Measurements from ENCODE around the gene ZNF480.
"Not testable (repeated sequence)": the region's sequence is repeated elsewhere in the genome, so short reads cannot be mapped to it uniquely, and the experiment has no call there.

The ZNF480 gene

GRCh38 chr19:52296773-52297600 is at the start of gene ZNF480:
Gene ZNF480 (plus strand): TSS chr19:52297169. CDS start chr19:52300413, 3,244 bp downstream.
- DNase-seq (ENCODE audit: low read depth): peak; percentile 38
- H3K4me3 ChIP-seq (ENCODE audit: low read depth, low read length): peak within 1 kb of the TSS; percentile 93
- peak; percentile 9 for TF ChIP-seq CTCF (IDR thresholded peaks at IDR 0.05; ENCODE audit: low read depth, low read length, missing control alignments)

GRCh38 chr19:52248241-52248640 is 48.7 kb upstream of the ZNF480 start:
- DNase-seq (ENCODE audit: low read depth): no peak

GRCh38 chr19:52258426-52258825 is 38.5 kb upstream of the ZNF480 start:
- no peak for DNase-seq (ENCODE audit: low read depth)
- no peak for TF ChIP-seq CTCF (IDR thresholded peaks at IDR 0.05; ENCODE audit: low read depth, low read length, missing control alignments)
- H3K4me3 ChIP-seq (ENCODE audit: low read depth, low read length): no peak overlapping the region

More at GRCh38 chr19:52248241-52248640, 48.7 kb upstream of the ZNF480 start:
- TF ChIP-seq CTCF (IDR thresholded peaks at IDR 0.05; ENCODE audit: low read depth, low read length, missing control alignments): no peak
- H3K4me3 ChIP-seq (ENCODE audit: low read depth, low read length): no peak overlapping the region

GRCh38 chr19:52265556-52265955 is 31.4 kb upstream of the ZNF480 start:
- DNase-seq (ENCODE audit: low read depth): not testable (repeated sequence)

GRCh38 chr19:52269338-52270261 is 27.4 kb upstream of the ZNF480 start, which contains the start of gene ZNF766:
Gene ZNF766 (plus strand): TSS chr19:52269587. CDS start chr19:52269614, 27 bp downstream.
- no peak for TF ChIP-seq CTCF (IDR thresholded peaks at IDR 0.05; ENCODE audit: low read depth, low read length, missing control alignments)
- H3K4me3 ChIP-seq (ENCODE audit: low read depth, low read length): peak within 1 kb of the TSS; percentile 91
- DNase-seq (ENCODE audit: low read depth): peak; percentile 85

More at GRCh38 chr19:52265556-52265955, 31.4 kb upstream of the ZNF480 start:
- not testable (repeated sequence) for H3K4me3 ChIP-seq (ENCODE audit: low read depth, low read length)

DNA sequence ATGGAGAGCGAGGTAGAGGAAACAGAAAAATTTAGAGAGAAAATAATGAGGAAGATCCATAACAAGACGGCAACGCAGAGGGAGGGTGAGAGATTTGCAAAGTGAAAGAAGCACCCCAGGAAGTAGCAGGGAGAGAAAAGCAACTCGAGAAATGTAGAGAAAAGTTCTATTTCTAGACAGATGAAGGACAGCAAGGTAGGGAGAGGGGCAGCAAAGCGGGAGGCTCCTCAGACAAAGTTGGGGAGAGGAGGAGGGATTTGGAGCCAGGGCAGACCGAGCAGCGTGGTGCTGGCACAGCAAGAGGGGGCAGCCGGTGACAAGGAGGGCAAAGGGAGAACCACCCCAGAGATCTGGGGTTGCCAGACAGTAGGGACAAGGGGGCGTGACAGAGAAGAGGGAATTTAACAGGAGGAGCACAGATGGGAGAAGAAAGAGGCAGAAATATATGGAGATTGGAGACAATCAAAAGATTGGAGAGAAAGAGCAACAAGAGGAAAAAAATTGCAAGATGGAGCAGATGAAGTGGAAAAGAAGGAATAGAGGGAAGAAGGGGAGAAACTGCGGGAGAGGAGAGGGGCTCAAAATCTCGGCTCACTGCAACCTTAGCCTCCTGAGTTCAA is 26.6 kb upstream of the ZNF480 start:
- peak overlapping the region; percentile 91 for H3K4me3 ChIP-seq (ENCODE audit: low read depth, low read length)
- TF ChIP-seq CTCF (IDR thresholded peaks at IDR 0.05; ENCODE audit: low read depth, low read length, missing control alignments): no peak
- DNase-seq (ENCODE audit: low read depth): no peak
